COLO829 (cell line): ENCODE data around the gene ERP27.

Experiments
- DNase-seq: peaks from one replicate; pipeline ENCODE4 v3.0.0; 2012; ENCODE audit warnings: low spot score

The ERP27 gene

GRCh38 chr12:14959463-14959862, 21.1 kb upstream of the ERP27 start:
- DNase-seq = no peak

GRCh38 chr12:14959126-14959440, 20.7 kb upstream of the ERP27 start:
- no peak for DNase-seq

- DNase-seq = no peak
Measured at GRCh38 chr12:14958361-14959125, 20.2 kb upstream of the ERP27 start.

- no peak for DNase-seq
Measured at GRCh38 chr12:14957551-14958168, 19.3 kb upstream of the ERP27 start.

- no peak for DNase-seq
Measured at GRCh38 chr12:14956905-14957304, 18.6 kb upstream of the ERP27 start.

GRCh38 chr12:14956024-14956891, 17.9 kb upstream of the ERP27 start:
- no peak for DNase-seq

- DNase-seq = no peak
Measured at GRCh38 chr12:14954269-14954668, 15.9 kb upstream of the ERP27 start.

GRCh38 chr12:14953752-14954151, 15.4 kb upstream of the ERP27 start:
- DNase-seq = no peak

- DNase-seq = peak; percentile 48
Measured at GRCh38 chr12:14952299-14952921, 14.1 kb upstream of the ERP27 start.

- DNase-seq = no peak
Measured at GRCh38 chr12:14951851-14952250, 13.5 kb upstream of the ERP27 start.

GRCh38 chr12:14950982-14951746, 12.8 kb upstream of the ERP27 start:
- no peak for DNase-seq

GRCh38 chr12:14950421-14950820, 12.1 kb upstream of the ERP27 start:
- no peak for DNase-seq

GRCh38 chr12:14949631-14950030, 11.3 kb upstream of the ERP27 start:
- DNase-seq = no peak

- peak; percentile 75 for DNase-seq
Measured at GRCh38 chr12:14948672-14949071, 10.3 kb upstream of the ERP27 start.

- DNase-seq = no peak
Measured at GRCh38 chr12:14946861-14947260, 8.5 kb upstream of the ERP27 start.

- DNase-seq = no peak
Measured at GRCh38 chr12:14946162-14946561, 7.8 kb upstream of the ERP27 start.

GRCh38 chr12:14942196-14942931, 4.0 kb upstream of the ERP27 start:
- no peak for DNase-seq

GRCh38 chr12:14941369-14941768, 3.0 kb upstream of the ERP27 start:
- no peak for DNase-seq

- DNase-seq = no peak
Measured at GRCh38 chr12:14937689-14938088, 648 bp downstream of the ERP27 start.

GRCh38 chr12:14937014-14937413, 1.3 kb downstream of the ERP27 start:
- no peak for DNase-seq

- DNase-seq = no peak
Measured at GRCh38 chr12:14936224-14936861, 2.0 kb downstream of the ERP27 start.
